MM.1S (cell line): ENCODE data around the gene SYT9.

Source experiments
- DNase-seq: peaks from one replicate; pipeline ENCODE4 v3.0.0-alpha.2; 2015
- H2AFZ ChIP-seq: fragments of 300-600 bp; sonication (generic); 2 replicates; pipeline ENCODE4 v1.6.0; 2016; ENCODE audit warnings: antibody characterized with exemption, low read length
- H3F3A ChIP-seq: fragments of 300-600 bp; sonication (generic); 2 replicates; pipeline ENCODE4 v1.6.1; 2016; ENCODE audit warnings: mild to moderate bottlenecking, antibody characterized with exemption, low read length, moderate library complexity, mixed read lengths; ENCODE audit not compliant: insufficient read depth
- H3K27ac ChIP-seq: fragments of 300-600 bp; sonication (generic); 2 replicates; pipeline ENCODE4 v1.5.1; 2016; ENCODE audit warnings: mild to moderate bottlenecking, low read length
- H3K27me3 ChIP-seq: fragments of 300-600 bp; sonication (generic); replicated peaks from 2 replicates; pipeline ENCODE4 v1.6.0; 2016; ENCODE audit warnings: low read length; ENCODE audit not compliant: insufficient read depth
- H3K36me3 ChIP-seq: fragments of 300-600 bp; sonication (generic); replicated peaks from 2 replicates; pipeline ENCODE4 v1.6.1; 2016; ENCODE audit warnings: mild to moderate bottlenecking, low read length, mixed read lengths; ENCODE audit not compliant: insufficient read depth
- H3K4me1 ChIP-seq: fragments of 300-600 bp; sonication (generic); 2 replicates; pipeline ENCODE4 v1.6.1; 2016; ENCODE audit warnings: low read length, mixed read lengths
- H3K4me2 ChIP-seq: fragments of 300-600 bp; sonication (generic); 2 replicates; pipeline ENCODE4 v1.6.0; 2016; ENCODE audit warnings: low read depth, low read length
- H3K4me3 ChIP-seq: fragments of 300-600 bp; sonication (generic); 2 replicates; pipeline ENCODE4 v1.5.1; 2016; ENCODE audit warnings: low read length, mixed read lengths
- H3K79me2 ChIP-seq: fragments of 300-600 bp; sonication (generic); 2 replicates; pipeline ENCODE4 v1.6.1; 2016; ENCODE audit warnings: mixed run types, low read length, mixed read lengths
- H3K9ac ChIP-seq: fragments of 300-600 bp; sonication (generic); 2 replicates; pipeline ENCODE4 v1.6.1; 2016; ENCODE audit warnings: low read length, mixed read lengths
- H3K9me2 ChIP-seq: fragments of 300-600 bp; sonication (generic); replicated peaks from 2 replicates; pipeline ENCODE4 v1.6.1; 2016; ENCODE audit warnings: mild to moderate bottlenecking, low read length, mixed read lengths; ENCODE audit not compliant: insufficient read depth
- H3K9me3 ChIP-seq: fragments of 300-600 bp; sonication (generic); replicated peaks from 2 replicates; pipeline ENCODE4 v1.6.1; 2016; ENCODE audit warnings: mild to moderate bottlenecking, low read length, mixed read lengths; ENCODE audit not compliant: insufficient read depth
- H4K20me1 ChIP-seq: fragments of 300-600 bp; sonication (generic); 2 replicates; pipeline ENCODE4 v1.6.1; 2016; ENCODE audit warnings: mild to moderate bottlenecking, low read length, moderate library complexity, mixed read lengths; ENCODE audit not compliant: insufficient read depth
- CTCF ChIP-seq: fragments of 300-600 bp; sonication (generic); IDR thresholded peaks from 2 replicates; pipeline ENCODE4 v1.5.1; 2016; ENCODE audit warnings: antibody characterized with exemption, low read length, mixed read lengths
- EZH2 ChIP-seq: fragments of 300-600 bp; sonication (generic); optimal IDR thresholded peaks from 2 replicates; pipeline ENCODE3; 2017; ENCODE audit warnings: low read depth, mild to moderate bottlenecking, antibody characterized with exemption, low read length, mixed read lengths
- EZH2phosphoT487 ChIP-seq: fragments of 300-600 bp; sonication (generic); IDR thresholded peaks from 2 replicates; pipeline ENCODE4 v1.6.1; 2018; ENCODE audit warnings: antibody characterized with exemption, low read length

Gene SYT9

GRCh38 chr11:7490054-7490453 lies 238.3 kb downstream of the SYT9 start:
- no peak for DNase-seq
- Histone ChIP-seq H3K27me3 (no peaks in the 10 kb centered on the region), H3K4me3 (no peak overlapping the region), H3K36me3 (no peaks in the 10 kb centered on the region), H3K9me3 (no peaks in the 10 kb centered on the region), H4K20me1 (no peaks in the 10 kb centered on the region), H3K9me2 (no peaks in the 10 kb centered on the region), H3K27ac (no peak overlapping the region), H3K9ac (no peak overlapping the region), H3K4me1 (no peaks in the 10 kb centered on the region), H2AFZ (no peak overlapping the region), H3K79me2 (no peaks in the 10 kb centered on the region), H3K4me2 (no peak overlapping the region), H3F3A (no peaks in the 10 kb centered on the region)
- TF ChIP-seq CTCF (no peak), EZH2phosphoT487 (no peak), EZH2 (no peak)

GRCh38 chr11:7490535-7490934 lies 238.8 kb downstream of the SYT9 start:
- H3K9me3 ChIP-seq: no peaks in the 10 kb centered on the region
- no peaks in the 10 kb centered on the region for H3K4me1 ChIP-seq
- no peak overlapping the region for H3K9ac ChIP-seq
- no peaks in the 10 kb centered on the region for H3K27me3 ChIP-seq
- H2AFZ ChIP-seq: no peak overlapping the region
- no peaks in the 10 kb centered on the region for H3F3A ChIP-seq
- H3K9me2 ChIP-seq: no peaks in the 10 kb centered on the region
- no peak for DNase-seq
- H3K27ac ChIP-seq: no peak overlapping the region
- no peaks in the 10 kb centered on the region for H4K20me1 ChIP-seq
- no peaks in the 10 kb centered on the region for H3K79me2 ChIP-seq
- H3K36me3 ChIP-seq: no peaks in the 10 kb centered on the region
- TF ChIP-seq EZH2phosphoT487: no peak
- TF ChIP-seq EZH2: no peak
- no peak overlapping the region for H3K4me2 ChIP-seq
- no peak overlapping the region for H3K4me3 ChIP-seq

GRCh38 chr11:7492253-7492652 lies 240.5 kb downstream of the SYT9 start:
- Histone ChIP-seq H3K4me2 (no peak overlapping the region), H3K9ac (no peak overlapping the region), H3K9me2 (no peaks in the 10 kb centered on the region), H3K4me1 (no peaks in the 10 kb centered on the region), H3K27me3 (no peaks in the 10 kb centered on the region), H4K20me1 (no peaks in the 10 kb centered on the region), H3K9me3 (no peaks in the 10 kb centered on the region), H3K79me2 (no peaks in the 10 kb centered on the region), H3K27ac (no peak overlapping the region), H2AFZ (no peak overlapping the region), H3F3A (no peaks in the 10 kb centered on the region), H3K4me3 (no peak overlapping the region), H3K36me3 (no peaks in the 10 kb centered on the region)
- TF ChIP-seq EZH2phosphoT487 (no peak), CTCF (no peak), EZH2 (no peak)
- DNase-seq: no peak

- Histone ChIP-seq H3K79me2 (no peaks in the 10 kb centered on the region), H3K9me3 (no peaks in the 10 kb centered on the region), H3K4me2 (no peak overlapping the region), H3K4me3 (no peak overlapping the region), H3K9ac (no peak overlapping the region), H3K9me2 (no peaks in the 10 kb centered on the region), H3K36me3 (no peaks in the 10 kb centered on the region), H3F3A (no peaks in the 10 kb centered on the region), H3K27me3 (no peaks in the 10 kb centered on the region), H4K20me1 (no peaks in the 10 kb centered on the region), H3K27ac (no peak overlapping the region), H3K4me1 (no peaks in the 10 kb centered on the region), H2AFZ (no peak overlapping the region)
- TF ChIP-seq EZH2: no peak
- TF ChIP-seq EZH2phosphoT487: no peak
- no peak for TF ChIP-seq CTCF
- DNase-seq: no peak
Measured at GRCh38 chr11:7493670-7494069, 242.0 kb downstream of the SYT9 start.
